NCI-H510A (cell line): Measurements from ENCODE around the gene ECM1.

Experiments
- DNase-seq: peaks from one replicate; lab custom pipeline; 2025; lab: John Stamatoyannopoulos, UW

ECM1 gene

GRCh38 chr1:150512846-150513245 lies 4.9 kb downstream of the ECM1 start:
- no peak for DNase-seq

GRCh38 chr1:150513351-150513791 lies 5.5 kb downstream of the ECM1 start:
- DNase-seq, result no peak

- no peak for DNase-seq
Observed at GRCh38 chr1:150514260-150514659, 6.4 kb downstream of the ECM1 start.

- DNase-seq, result no peak
Observed at GRCh38 chr1:150514913-150515327, 7.0 kb downstream of the ECM1 start.

GRCh38 chr1:150515328-150516049 lies 7.6 kb downstream of the ECM1 start, which contains the start of gene FALEC:
Gene FALEC (plus strand): TSS chr1:150515752.
- peak; percentile 89 for DNase-seq

GRCh38 chr1:150516050-150516591 lies 8.2 kb downstream of the ECM1 start:
- DNase-seq, result no peak

- DNase-seq, result no peak
Observed at GRCh38 chr1:150516616-150517015, 8.7 kb downstream of the ECM1 start.

GRCh38 chr1:150521196-150521968 lies 13.5 kb downstream of the ECM1 start:
- DNase-seq, result no peak

GRCh38 chr1:150525348-150525747 lies 17.4 kb downstream of the ECM1 start:
- DNase-seq, result no peak

- DNase-seq, result no peak
Observed at GRCh38 chr1:150528196-150528595, 20.3 kb downstream of the ECM1 start.

- no peak for DNase-seq
Observed at GRCh38 chr1:150529017-150529416, 21.1 kb downstream of the ECM1 start.

GRCh38 chr1:150530491-150531159 lies 22.7 kb downstream of the ECM1 start:
- DNase-seq, result no peak

- no peak for DNase-seq
Observed at GRCh38 chr1:150532860-150533259, 25.0 kb downstream of the ECM1 start.

GRCh38 chr1:150534002-150534401 lies 26.1 kb downstream of the ECM1 start:
- DNase-seq, result no peak

GRCh38 chr1:150535511-150536287 lies 27.8 kb downstream of the ECM1 start:
- DNase-seq, result no peak

GRCh38 chr1:150536836-150537731 lies 29.2 kb downstream of the ECM1 start:
- DNase-seq, result no peak

GRCh38 chr1:150537732-150538684 lies 30.1 kb downstream of the ECM1 start:
- DNase-seq, result no peak

GRCh38 chr1:150543500-150544143 lies 35.7 kb downstream of the ECM1 start:
- DNase-seq, result no peak

GRCh38 chr1:150544204-150544603 lies 36.3 kb downstream of the ECM1 start:
- no peak for DNase-seq
